Measurements from ENCODE around the gene TSPAN16. TPM values are rescaled to one million over a fixed set of nuclear protein-coding genes. Genes with fewer than 3 reads are reported as not detected.

The TSPAN16 gene
- total RNA-seq, 3 donors from 2014 or later, result not detected

DNA sequence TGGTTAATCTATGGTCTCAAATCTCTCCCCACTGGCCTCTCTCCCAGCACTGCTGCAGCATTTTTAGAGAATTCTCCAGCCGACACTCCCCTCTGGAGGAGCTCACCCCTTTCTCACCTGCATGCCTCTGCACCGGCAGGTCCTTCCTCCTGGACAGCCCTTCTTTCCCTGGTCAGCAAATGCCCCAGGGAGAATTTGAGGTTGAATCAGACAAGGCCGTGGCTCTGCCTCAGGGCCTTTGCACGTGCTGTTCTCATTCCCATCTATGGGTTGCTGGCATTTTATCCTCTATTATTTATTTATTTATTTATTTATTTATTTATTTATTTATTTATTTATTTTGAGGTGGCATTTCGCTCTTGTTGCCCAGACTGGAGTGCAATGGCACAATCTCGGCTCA is 32.2 kb upstream of the TSPAN16 start:
- H3K36me3 ChIP-seq, result no peaks in the 10 kb centered on the region
- H3K9me3 ChIP-seq, result no peaks in the 10 kb centered on the region
- no peaks in the 10 kb centered on the region for H3K27me3 ChIP-seq
- H3K4me1 ChIP-seq, result peaks cover 0 to 5% of the 10 kb centered on the region in 2 donors
- TF ChIP-seq, protein P1, sequence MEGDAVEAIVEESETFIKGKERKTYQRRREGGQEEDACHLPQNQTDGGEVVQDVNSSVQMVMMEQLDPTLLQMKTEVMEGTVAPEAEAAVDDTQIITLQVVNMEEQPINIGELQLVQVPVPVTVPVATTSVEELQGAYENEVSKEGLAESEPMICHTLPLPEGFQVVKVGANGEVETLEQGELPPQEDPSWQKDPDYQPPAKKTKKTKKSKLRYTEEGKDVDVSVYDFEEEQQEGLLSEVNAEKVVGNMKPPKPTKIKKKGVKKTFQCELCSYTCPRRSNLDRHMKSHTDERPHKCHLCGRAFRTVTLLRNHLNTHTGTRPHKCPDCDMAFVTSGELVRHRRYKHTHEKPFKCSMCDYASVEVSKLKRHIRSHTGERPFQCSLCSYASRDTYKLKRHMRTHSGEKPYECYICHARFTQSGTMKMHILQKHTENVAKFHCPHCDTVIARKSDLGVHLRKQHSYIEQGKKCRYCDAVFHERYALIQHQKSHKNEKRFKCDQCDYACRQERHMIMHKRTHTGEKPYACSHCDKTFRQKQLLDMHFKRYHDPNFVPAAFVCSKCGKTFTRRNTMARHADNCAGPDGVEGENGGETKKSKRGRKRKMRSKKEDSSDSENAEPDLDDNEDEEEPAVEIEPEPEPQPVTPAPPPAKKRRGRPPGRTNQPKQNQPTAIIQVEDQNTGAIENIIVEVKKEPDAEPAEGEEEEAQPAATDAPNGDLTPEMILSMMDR (IDR thresholded peaks at IDR 0.05), result no peak
- no peak for TF ChIP-seq POLR2AphosphoS5 (IDR thresholded peaks at IDR 0.05)
- no peak for TF ChIP-seq POLR2A (IDR thresholded peaks at IDR 0.05)
- H3K4me3 ChIP-seq, result no peak overlapping the region
- H3K27ac ChIP-seq, result no peak overlapping the region
- DNase-seq (ENCODE audit: low spot score in 2 of 2), result no peak
- intact Hi-C loops (cut with DNase I; ENCODE audit: low total_unique reads), result loop anchor here (1.0 kb wide), 1 partner anchor 12 kb away; no protein-coding TSS in a partner anchor

GRCh38 chr19:11264452-11265176 is 31.3 kb upstream of the TSPAN16 start:
- Histone ChIP-seq H3K27ac (peak overlapping the region; percentile 48 to 71), H3K36me3 (no peaks in the 10 kb centered on the region), H3K27me3 (no peaks in the 10 kb centered on the region), H3K4me3 (no peak overlapping the region), H3K4me1 (peaks cover 0 to 5% of the 10 kb centered on the region in 2 donors), H3K9me3 (no peaks in the 10 kb centered on the region)
- TF ChIP-seq, protein P1 (IDR thresholded peaks at IDR 0.05), result no peak
- TF ChIP-seq POLR2AphosphoS5 (IDR thresholded peaks at IDR 0.05), result peak in 1 of 3 donors; percentile 25
- DNase-seq (ENCODE audit: low spot score in 2 of 2), result peak in 1 of 2 donors; percentile 75
- intact Hi-C loops (cut with DNase I; ENCODE audit: low total_unique reads), result no loop called here

DNA sequence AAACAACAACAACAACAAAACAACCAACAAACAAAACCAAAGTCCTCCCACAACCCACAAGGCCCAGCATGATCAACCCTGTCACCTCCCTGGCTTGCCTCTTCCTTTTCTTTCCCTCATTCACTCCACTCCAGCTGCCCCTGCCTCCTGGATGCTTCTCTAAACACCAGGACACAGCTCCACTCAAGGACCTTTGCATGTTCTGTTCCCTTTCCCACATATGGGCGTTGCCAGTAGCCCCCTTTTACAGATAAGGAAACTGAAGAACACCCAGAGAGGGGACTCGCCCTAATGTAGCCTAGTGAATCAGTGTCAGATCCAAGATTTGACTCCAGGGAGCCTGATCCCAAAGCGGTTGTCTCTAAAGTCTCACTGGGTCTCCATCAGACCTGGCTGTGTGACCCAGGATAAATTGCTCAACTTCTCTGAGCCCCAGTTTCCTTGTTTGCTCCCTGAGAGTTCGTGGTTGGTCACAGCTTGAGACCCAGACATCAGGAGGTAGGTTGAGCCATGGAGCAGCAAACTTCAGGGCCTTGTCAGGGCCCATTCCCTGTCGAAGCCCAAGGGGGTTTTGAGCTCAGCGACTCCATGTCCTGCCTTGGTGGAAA is 30.7 kb upstream of the TSPAN16 start:
- no peak for TF ChIP-seq POLR2AphosphoS5 (IDR thresholded peaks at IDR 0.05)
- TF ChIP-seq POLR2A (IDR thresholded peaks at IDR 0.05), result no peak
- TF ChIP-seq, protein P1 (IDR thresholded peaks at IDR 0.05), result no peak
- no peak overlapping the region for H3K4me3 ChIP-seq
- DNase-seq (ENCODE audit: low spot score in 2 of 2), result no peak
- no peaks in the 10 kb centered on the region for H3K36me3 ChIP-seq
- no peaks in the 10 kb centered on the region for H3K9me3 ChIP-seq
- peak overlapping the region; percentile 40 to 71 for H3K27ac ChIP-seq
- H3K27me3 ChIP-seq, result no peaks in the 10 kb centered on the region
- intact Hi-C loops (cut with DNase I; ENCODE audit: low total_unique reads), result no loop called here
- peaks cover 0 to 5% of the 10 kb centered on the region in 2 donors for H3K4me1 ChIP-seq

DNA sequence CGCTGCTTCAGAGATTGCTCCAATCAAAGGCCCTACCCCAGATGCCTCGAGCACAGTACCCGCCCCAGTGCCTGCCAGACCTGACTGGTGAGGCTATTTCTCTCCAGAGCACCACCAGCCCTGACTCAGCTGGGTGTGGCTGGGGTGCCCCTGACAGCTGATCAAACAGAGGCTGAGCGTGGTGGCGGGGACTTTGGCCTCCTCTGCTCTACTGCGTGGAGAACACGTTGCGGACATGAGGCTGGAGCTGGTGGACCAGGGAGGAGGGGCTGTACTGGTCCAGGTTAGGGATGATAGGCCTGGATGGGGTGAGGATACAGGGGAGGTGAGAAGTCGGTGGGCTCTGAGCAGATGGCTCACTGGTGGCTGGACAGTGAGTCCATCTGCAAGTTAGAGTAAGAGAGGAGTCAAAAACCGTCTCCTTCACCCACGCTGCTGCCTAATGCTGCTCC is 30.1 kb upstream of the TSPAN16 start:
- no peak for TF ChIP-seq POLR2AphosphoS5 (IDR thresholded peaks at IDR 0.05)
- TF ChIP-seq, protein P1 (IDR thresholded peaks at IDR 0.05), result no peak
- no peak for TF ChIP-seq POLR2A (IDR thresholded peaks at IDR 0.05)
- no peak for DNase-seq (ENCODE audit: low spot score in 2 of 2)
- H3K27me3 ChIP-seq, result no peaks in the 10 kb centered on the region
- no peaks in the 10 kb centered on the region for H3K36me3 ChIP-seq
- no peak overlapping the region for H3K4me3 ChIP-seq
- intact Hi-C loops (cut with DNase I; ENCODE audit: low total_unique reads), result no loop called here
- no peaks in the 10 kb centered on the region for H3K9me3 ChIP-seq
- peaks cover 0 to 5% of the 10 kb centered on the region in 2 donors for H3K4me1 ChIP-seq
- peak overlapping the region in 1 of 2 donors; percentile 71 for H3K27ac ChIP-seq

Measured in breast epithelium (tissue), 4 donors.